IMR-90 (cell line): ENCODE data around the gene PNKD. TPM values are rescaled to one million over a fixed set of nuclear protein-coding genes. Genes with fewer than 3 reads are reported as not detected.

ENCODE experiments used
- polyA plus RNA-seq, 3 experiments: library from polyadenylated mRNA; depleted of rRNA; stranded (reverse); fragments of >200 nt; gene quantifications; 2 replicates each; pipeline ENCODE4 v1.2.3, GENCODE V29; 2012; ENCODE audit warnings: low replicate concordance in 1 of 3
- total RNA-seq: library from RNA; depleted of rRNA; stranded (reverse); fragments of >200 nt; gene quantifications from 2 replicates; pipeline ENCODE4 v1.2.3, GENCODE V29; 2012
- TF ChIP-seq, protein P1 (sequence below): conservative IDR thresholded peaks from 2 replicates; pipeline ENCODE4 v1.5.1; 2012; ENCODE audit warnings: mild to moderate bottlenecking, low read depth, low read length, improper control_type of control experiment

Gene PNKD
- total and polyA plus RNA-seq, 2 of the 4 experiments (the other 2 are of a cell fraction): 19.2 to 68.5 TPM

DNA sequence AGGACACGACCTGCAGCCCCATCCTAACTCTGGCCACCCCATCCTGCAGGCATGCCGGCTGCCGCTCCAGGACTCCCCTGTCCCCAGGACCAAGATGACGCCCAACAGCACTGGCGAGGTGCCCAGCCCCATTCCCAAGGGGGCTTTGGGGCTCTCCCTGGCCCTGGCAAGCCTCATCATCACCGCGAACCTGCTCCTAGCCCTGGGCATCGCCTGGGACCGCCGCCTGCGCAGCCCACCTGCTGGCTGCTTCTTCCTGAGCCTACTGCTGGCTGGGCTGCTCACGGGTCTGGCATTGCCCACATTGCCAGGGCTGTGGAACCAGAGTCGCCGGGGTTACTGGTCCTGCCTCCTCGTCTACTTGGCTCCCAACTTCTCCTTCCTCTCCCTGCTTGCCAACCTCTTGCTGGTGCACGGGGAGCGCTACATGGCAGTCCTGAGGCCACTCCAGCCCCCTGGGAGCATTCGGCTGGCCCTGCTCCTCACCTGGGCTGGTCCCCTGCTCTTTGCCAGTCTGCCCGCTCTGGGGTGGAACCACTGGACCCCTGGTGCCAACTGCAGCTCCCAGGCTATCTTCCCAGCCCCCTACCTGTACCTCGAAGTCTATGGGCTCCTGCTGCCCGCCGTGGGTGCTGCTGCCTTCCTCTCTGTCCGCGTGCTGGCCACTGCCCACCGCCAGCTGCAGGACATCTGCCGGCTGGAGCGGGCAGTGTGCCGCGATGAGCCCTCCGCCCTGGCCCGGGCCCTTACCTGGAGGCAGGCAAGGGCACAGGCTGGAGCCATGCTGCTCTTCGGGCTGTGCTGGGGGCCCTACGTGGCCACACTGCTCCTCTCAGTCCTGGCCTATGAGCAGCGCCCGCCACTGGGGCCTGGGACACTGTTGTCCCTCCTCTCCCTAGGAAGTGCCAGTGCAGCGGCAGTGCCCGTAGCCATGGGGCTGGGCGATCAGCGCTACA, 7.4 kb upstream of the PNKD start (continued):
- TF ChIP-seq, protein P1, sequence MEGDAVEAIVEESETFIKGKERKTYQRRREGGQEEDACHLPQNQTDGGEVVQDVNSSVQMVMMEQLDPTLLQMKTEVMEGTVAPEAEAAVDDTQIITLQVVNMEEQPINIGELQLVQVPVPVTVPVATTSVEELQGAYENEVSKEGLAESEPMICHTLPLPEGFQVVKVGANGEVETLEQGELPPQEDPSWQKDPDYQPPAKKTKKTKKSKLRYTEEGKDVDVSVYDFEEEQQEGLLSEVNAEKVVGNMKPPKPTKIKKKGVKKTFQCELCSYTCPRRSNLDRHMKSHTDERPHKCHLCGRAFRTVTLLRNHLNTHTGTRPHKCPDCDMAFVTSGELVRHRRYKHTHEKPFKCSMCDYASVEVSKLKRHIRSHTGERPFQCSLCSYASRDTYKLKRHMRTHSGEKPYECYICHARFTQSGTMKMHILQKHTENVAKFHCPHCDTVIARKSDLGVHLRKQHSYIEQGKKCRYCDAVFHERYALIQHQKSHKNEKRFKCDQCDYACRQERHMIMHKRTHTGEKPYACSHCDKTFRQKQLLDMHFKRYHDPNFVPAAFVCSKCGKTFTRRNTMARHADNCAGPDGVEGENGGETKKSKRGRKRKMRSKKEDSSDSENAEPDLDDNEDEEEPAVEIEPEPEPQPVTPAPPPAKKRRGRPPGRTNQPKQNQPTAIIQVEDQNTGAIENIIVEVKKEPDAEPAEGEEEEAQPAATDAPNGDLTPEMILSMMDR: no peak
